IPS-20b (cell line): Measurements from ENCODE around the gene ANKRD29.
A peak's percentile ranks its signal among the peaks of the same experiment; 100 is the strongest.

ENCODE experiments used
- H3K27ac ChIP-seq: one replicate; pipeline ENCODE4 v1.5.1; 2013; ENCODE audit warnings: low read length
- H3K27me3 ChIP-seq: 2 replicates; pipeline ENCODE4 v1.6.1; 2013; ENCODE audit warnings: mild to moderate bottlenecking, low read length, inconsistent platforms; ENCODE audit not compliant: insufficient read depth
- H3K36me3 ChIP-seq: 2 replicates; pipeline ENCODE4 v1.6.1; 2013; ENCODE audit warnings: low read depth, mild to moderate bottlenecking, inconsistent platforms, low read length, moderate library complexity; ENCODE audit not compliant: insufficient read depth
- H3K4me1 ChIP-seq: 2 replicates; pipeline ENCODE4 v1.6.1; 2013; ENCODE audit warnings: mild to moderate bottlenecking, control low read depth, inconsistent platforms, low read length, moderate library complexity; ENCODE audit not compliant: insufficient read depth
- H3K4me3 ChIP-seq: 2 replicates; pipeline ENCODE4 v1.5.1; 2013; ENCODE audit warnings: mild to moderate bottlenecking, low read length, inconsistent platforms
- H3K9ac ChIP-seq: 2 replicates; pipeline ENCODE4 v1.6.1; 2013; ENCODE audit warnings: low read depth, mild to moderate bottlenecking, inconsistent platforms, low read length, moderate library complexity
- H3K9me3 ChIP-seq: 2 replicates; pipeline ENCODE4 v1.6.1; 2013; ENCODE audit warnings: mild to moderate bottlenecking, low read depth, low read length, inconsistent platforms; ENCODE audit not compliant: insufficient read depth

The ANKRD29 gene

DNA sequence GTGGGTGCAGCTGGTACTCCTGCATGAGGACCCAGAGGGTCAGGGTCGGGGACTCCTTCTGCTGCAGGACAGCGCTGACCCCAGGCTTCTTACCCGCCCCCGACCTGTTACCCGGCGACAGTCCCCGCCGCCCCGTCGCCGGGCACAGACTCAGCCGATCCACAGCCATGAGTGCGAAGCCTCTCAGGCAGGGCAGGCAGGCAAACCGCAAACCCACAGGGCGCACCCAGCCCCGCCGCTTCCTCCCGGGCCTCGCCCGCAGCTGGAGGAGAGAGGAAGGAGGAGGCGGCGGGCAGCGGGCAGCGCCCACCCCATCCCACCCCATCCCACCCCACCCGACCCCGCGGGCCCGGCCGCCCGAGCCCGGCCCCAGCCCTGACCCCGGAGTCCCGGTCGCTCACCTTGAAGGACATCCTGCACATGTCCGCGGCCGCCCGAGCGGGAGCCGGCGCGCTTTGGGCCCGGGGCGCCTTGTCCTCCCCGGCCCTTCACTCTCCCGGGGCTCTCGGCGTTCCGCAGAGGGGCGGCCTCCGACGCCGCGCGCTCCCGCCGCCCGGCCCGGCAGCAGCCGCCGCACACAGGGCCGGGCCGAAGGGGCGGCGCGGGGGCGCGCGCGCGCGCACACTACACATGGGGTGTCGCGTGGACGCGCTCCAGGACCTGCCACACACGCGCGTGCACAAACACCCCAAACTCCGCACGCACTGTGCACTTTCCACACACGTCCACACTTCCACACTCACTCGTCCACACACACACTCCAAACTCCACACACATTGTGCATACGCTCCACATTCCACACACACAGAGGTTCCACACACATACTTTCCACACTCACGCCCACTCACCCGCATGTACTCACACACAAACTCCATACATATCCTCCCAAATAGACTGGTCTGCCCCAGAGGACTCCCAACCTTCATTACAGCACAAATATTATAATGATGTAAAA, at the start of gene ANKRD29:
Gene ANKRD29, minus strand, starts transcription at position 603 of the 955 bp plus-strand sequence. Its CDS starts 181 bp downstream, at position 422.
- peaks cover 27% of the 10 kb centered on the region for H3K27me3 ChIP-seq
- no peaks in the 10 kb centered on the region for H3K9me3 ChIP-seq
- peaks cover 4% of the 10 kb centered on the region; the same call in 1 of the 2 replicates for H3K4me1 ChIP-seq
- peak within 1 kb of the TSS; percentile 47; the same call in 1 of the 2 replicates for H3K9ac ChIP-seq
- peak within 1 kb of the TSS; percentile 86 for H3K4me3 ChIP-seq
- H3K27ac ChIP-seq: no peak within 1 kb of the TSS
- H3K36me3 ChIP-seq: no peaks in the 10 kb centered on the region

DNA sequence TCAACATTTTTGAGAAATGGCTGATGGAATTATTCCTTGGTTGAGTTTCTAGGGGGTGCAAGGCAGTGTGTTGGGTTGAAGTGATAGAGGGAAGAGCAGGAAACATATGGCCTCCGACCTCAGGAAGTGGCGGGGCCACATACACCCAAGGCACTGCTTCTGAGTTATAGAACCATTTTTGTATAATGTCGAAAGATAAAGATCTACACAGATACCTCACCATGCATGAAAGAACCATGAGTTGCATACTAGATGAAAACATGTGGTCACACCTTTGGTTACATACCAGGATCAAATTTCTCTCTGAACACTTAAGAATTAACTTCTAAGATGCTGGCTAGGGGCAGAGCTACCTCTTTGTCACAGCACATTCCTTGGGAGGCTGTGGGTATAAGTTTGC, 49.7 kb upstream of the ANKRD29 start:
- H3K4me1 ChIP-seq: peaks cover 7% of the 10 kb centered on the region; the same call in 1 of the 2 replicates
- no peak overlapping the region for H3K27ac ChIP-seq
- no peak overlapping the region for H3K9ac ChIP-seq
- no peaks in the 10 kb centered on the region for H3K36me3 ChIP-seq
- no peak overlapping the region for H3K4me3 ChIP-seq
- H3K9me3 ChIP-seq: no peaks in the 10 kb centered on the region
- H3K27me3 ChIP-seq: no peaks in the 10 kb centered on the region

DNA sequence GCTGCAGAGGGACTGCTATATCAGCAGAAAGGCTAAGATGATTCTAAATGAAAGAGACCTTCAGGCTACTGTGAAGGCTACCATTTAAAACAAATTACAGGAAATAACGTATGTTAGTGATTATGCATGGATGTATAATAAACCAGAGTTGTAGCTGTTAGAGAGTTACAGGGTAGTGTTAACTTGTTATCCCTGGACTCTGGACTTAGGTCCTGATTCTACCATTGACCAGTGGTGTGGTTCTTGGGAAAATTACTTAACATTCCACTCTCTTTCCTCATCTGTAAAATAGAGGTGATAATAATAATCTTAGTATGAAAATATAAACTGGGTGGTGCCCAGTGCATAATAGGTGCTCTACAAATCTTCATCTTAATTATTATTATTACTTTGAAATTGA, 48.7 kb upstream of the ANKRD29 start:
- Histone ChIP-seq H3K36me3 (no peaks in the 10 kb centered on the region), H3K27me3 (no peaks in the 10 kb centered on the region), H3K27ac (no peak overlapping the region), H3K9ac (no peak overlapping the region), H3K4me1 (peaks cover under 1% of the 10 kb centered on the region; the same call in 1 of the 2 replicates), H3K9me3 (no peaks in the 10 kb centered on the region), H3K4me3 (no peak overlapping the region)

DNA sequence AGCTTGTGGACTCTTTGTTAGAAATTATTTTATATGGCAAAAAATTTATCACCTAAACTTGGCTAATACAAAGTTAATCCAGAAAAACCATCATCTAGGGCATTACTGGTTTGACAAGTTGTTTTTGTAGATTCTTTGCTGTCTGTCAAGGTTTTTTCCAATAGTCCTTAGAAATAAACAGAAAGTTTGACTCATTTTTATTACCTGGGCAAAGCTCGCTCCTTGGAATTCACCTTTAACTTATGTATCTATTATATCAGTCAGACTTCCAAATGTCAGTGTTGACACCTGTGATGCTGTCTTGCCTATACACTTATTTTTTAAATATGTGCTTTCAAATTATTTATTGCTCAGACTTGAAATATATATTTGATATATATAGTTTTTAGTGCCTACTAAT, 48.2 kb upstream of the ANKRD29 start:
- H3K4me3 ChIP-seq: no peak overlapping the region
- H3K27me3 ChIP-seq: no peaks in the 10 kb centered on the region
- no peaks in the 10 kb centered on the region for H3K4me1 ChIP-seq
- no peak overlapping the region for H3K9ac ChIP-seq
- H3K36me3 ChIP-seq: no peaks in the 10 kb centered on the region
- H3K27ac ChIP-seq: no peak overlapping the region
- no peaks in the 10 kb centered on the region for H3K9me3 ChIP-seq

DNA sequence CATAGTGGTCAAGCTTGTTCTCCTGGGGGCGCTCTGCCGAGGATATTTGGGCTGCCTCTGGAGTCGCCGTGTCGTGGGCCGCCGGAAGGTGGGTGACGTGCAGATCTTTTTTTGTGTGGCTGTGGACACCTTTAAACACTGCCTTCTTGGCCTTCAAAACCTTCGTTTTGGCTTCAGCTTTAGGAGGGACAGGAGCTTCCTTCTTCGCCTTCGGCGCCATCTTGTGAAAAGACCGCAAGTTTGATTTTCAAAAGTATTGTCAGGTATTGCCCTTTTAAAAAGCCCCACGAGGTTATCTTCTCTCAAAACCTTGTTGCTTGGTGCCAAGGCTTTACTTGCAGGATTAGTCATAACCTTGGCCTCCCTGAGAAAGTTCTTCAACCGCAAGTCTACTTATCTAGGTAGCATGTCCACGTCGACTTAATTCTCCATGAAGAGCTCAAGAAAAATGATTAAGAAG, 47.4 kb upstream of the ANKRD29 start:
- Histone ChIP-seq H3K4me1 (no peaks in the 10 kb centered on the region), H3K9ac (no peak overlapping the region), H3K9me3 (no peaks in the 10 kb centered on the region), H3K27ac (no peak overlapping the region), H3K4me3 (no peak overlapping the region), H3K36me3 (no peaks in the 10 kb centered on the region), H3K27me3 (no peaks in the 10 kb centered on the region)

GRCh38 chr18:23706971-23707640, 44.4 kb upstream of the ANKRD29 start:
- no peak overlapping the region for H3K27ac ChIP-seq
- no peaks in the 10 kb centered on the region for H3K36me3 ChIP-seq
- no peak overlapping the region for H3K4me3 ChIP-seq
- H3K9ac ChIP-seq: no peak overlapping the region
- H3K4me1 ChIP-seq: no peaks in the 10 kb centered on the region
- no peaks in the 10 kb centered on the region for H3K27me3 ChIP-seq
- H3K9me3 ChIP-seq: no peaks in the 10 kb centered on the region

GRCh38 chr18:23704806-23705205, 42.1 kb upstream of the ANKRD29 start:
- Histone ChIP-seq H3K27ac (no peak overlapping the region), H3K4me3 (no peak overlapping the region), H3K36me3 (no peaks in the 10 kb centered on the region), H3K9ac (no peak overlapping the region), H3K4me1 (no peaks in the 10 kb centered on the region), H3K9me3 (no peaks in the 10 kb centered on the region), H3K27me3 (no peaks in the 10 kb centered on the region)

GRCh38 chr18:23703987-23704384, 41.3 kb upstream of the ANKRD29 start:
- Histone ChIP-seq H3K9me3 (no peaks in the 10 kb centered on the region), H3K27ac (no peak overlapping the region), H3K4me3 (no peak overlapping the region), H3K4me1 (no peaks in the 10 kb centered on the region), H3K36me3 (no peaks in the 10 kb centered on the region), H3K27me3 (no peaks in the 10 kb centered on the region), H3K9ac (no peak overlapping the region)

DNA sequence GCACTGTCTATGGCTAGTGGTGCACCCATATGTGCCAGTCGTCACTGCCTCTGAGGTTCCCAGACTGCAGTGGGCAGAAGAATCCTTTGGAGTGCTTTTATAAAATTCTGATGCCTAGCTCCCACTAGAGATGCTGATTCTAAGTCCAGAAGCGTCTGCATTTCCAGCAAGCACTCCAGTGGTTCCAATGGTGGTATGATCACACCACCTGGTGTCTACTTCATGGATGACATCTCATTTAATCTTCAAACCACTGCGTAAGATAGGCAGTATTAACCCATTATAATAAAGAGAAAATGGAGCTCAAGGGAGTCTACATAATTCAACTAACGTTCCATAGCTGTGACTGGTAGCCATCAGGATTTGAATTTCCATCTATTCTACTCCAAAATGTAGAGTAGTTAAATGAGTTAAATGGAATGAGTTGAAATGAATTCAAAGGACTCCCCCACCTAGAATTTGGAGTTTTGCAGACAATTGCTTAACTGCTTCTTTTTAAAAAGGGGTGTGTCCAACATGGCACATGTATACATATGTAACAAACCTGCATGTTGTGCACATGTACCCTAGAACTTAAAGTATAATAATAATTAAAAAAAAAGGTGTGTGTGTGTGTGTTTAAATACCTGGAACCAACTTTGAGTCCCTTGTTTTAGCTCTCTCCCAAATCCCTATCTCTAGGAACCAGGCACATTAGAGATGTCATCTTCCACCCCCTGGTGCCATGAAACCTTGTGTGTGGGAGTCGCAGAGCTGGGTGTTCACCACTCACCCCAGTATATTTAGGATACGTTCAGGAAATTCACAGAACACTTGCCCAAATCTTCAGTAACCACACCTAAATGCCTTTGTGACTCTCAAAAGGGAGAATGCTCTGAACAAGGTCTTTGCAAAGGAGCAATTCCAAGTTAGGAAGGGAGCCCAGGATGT, 40.6 kb upstream of the ANKRD29 start:
- Histone ChIP-seq H3K9ac (no peak overlapping the region), H3K36me3 (no peaks in the 10 kb centered on the region), H3K27me3 (no peaks in the 10 kb centered on the region), H3K4me1 (no peaks in the 10 kb centered on the region), H3K27ac (no peak overlapping the region), H3K4me3 (no peak overlapping the region), H3K9me3 (no peaks in the 10 kb centered on the region)

- Histone ChIP-seq H3K9ac (no peak overlapping the region), H3K36me3 (no peaks in the 10 kb centered on the region), H3K9me3 (no peaks in the 10 kb centered on the region), H3K27ac (no peak overlapping the region), H3K27me3 (no peaks in the 10 kb centered on the region), H3K4me1 (no peaks in the 10 kb centered on the region), H3K4me3 (no peak overlapping the region)
Measured at GRCh38 chr18:23702606-23703005, 39.9 kb upstream of the ANKRD29 start.

GRCh38 chr18:23701544-23702064, 38.9 kb upstream of the ANKRD29 start:
- Histone ChIP-seq H3K27ac (no peak overlapping the region), H3K4me3 (no peak overlapping the region), H3K27me3 (no peaks in the 10 kb centered on the region), H3K9ac (no peak overlapping the region), H3K36me3 (no peaks in the 10 kb centered on the region), H3K9me3 (no peaks in the 10 kb centered on the region), H3K4me1 (no peaks in the 10 kb centered on the region)
